Breast epithelium (tissue), 3 donors: ENCODE measurements around the gene GNAQ.

Source experiments
- CTCF ChIP-seq, 3 donors: fragments of 450-650 bp; IDR thresholded peaks; one replicate each; pipeline ENCODE4 v1.5.1; 2016 to 2017; ENCODE audit warnings: antibody characterized with exemption in 3 of 3, mild to moderate bottlenecking in 3 of 3, moderate library complexity in 3 of 3
- POLR2AphosphoS5 ChIP-seq, 3 donors: sonication (generic); formaldehyde crosslinking; IDR thresholded peaks; one replicate each; pipeline ENCODE4 v1.6.1; 2017; ENCODE audit warnings: antibody characterized with exemption in 3 of 3

- no peak for TF ChIP-seq POLR2AphosphoS5 (IDR thresholded peaks at IDR 0.05)
- TF ChIP-seq CTCF (IDR thresholded peaks at IDR 0.05), result no peak
Measured at GRCh38 chr9:77816641-77817341, 214.8 kb downstream of the GNAQ start.
